ENCODE results near the gene AGR3. TPM values are rescaled to one million over a fixed set of nuclear protein-coding genes. Genes with fewer than 3 reads are reported as not detected.

AGR3 gene
- total RNA-seq, 1 donor from 2014 or later: not detected

- Histone ChIP-seq H2AFZ (ENCODE audit: low read depth, low read length) (no peak overlapping the region), H3K79me2 (ENCODE audit: insufficient read depth, low read length) (no peaks in the 10 kb centered on the region), H3K4me2 (ENCODE audit: low read length) (no peak overlapping the region), H3K4me1 (ENCODE audit: insufficient read depth, low read length) (peaks cover 17% of the 10 kb centered on the region), H3K27me3 (ENCODE audit: insufficient read depth, low read length) (no peaks in the 10 kb centered on the region), H3K27ac (ENCODE audit: low read depth, low read length) (no peak overlapping the region), H3K36me3 (ENCODE audit: insufficient read depth, low read length) (no peaks in the 10 kb centered on the region), H3K9ac (ENCODE audit: low read length) (no peak overlapping the region), H4K20me1 (ENCODE audit: insufficient read depth, low read length) (no peaks in the 10 kb centered on the region), H3K9me3 (ENCODE audit: insufficient read depth, low read depth, low read length) (no peaks in the 10 kb centered on the region), H3K4me3 (ENCODE audit: insufficient read depth, low read depth, low read length) (no peak overlapping the region)
- H3K9me3 Mint-ChIP-seq (ENCODE audit: unreplicated experiment): peaks cover 2% of the 10 kb centered on the region
- H3K27me3 Mint-ChIP-seq (ENCODE audit: low read depth, unreplicated experiment): no peaks in the 10 kb centered on the region
- FAIRE-seq (no peak), DNase-seq (ENCODE audit: low read depth) (no peak)
- H3K4me3 Mint-ChIP-seq (ENCODE audit: unreplicated experiment): no peak overlapping the region
- no peaks in the 10 kb centered on the region for H3K36me3 Mint-ChIP-seq (ENCODE audit: low read depth, unreplicated experiment)
- H3K4me1 Mint-ChIP-seq (ENCODE audit: low read depth, unreplicated experiment): peaks cover 35% of the 10 kb centered on the region
- TF ChIP-seq EZH2 (IDR thresholded peaks at IDR 0.05; ENCODE audit: insufficient read depth, low read length): no peak
- TF ChIP-seq, protein P1, sequence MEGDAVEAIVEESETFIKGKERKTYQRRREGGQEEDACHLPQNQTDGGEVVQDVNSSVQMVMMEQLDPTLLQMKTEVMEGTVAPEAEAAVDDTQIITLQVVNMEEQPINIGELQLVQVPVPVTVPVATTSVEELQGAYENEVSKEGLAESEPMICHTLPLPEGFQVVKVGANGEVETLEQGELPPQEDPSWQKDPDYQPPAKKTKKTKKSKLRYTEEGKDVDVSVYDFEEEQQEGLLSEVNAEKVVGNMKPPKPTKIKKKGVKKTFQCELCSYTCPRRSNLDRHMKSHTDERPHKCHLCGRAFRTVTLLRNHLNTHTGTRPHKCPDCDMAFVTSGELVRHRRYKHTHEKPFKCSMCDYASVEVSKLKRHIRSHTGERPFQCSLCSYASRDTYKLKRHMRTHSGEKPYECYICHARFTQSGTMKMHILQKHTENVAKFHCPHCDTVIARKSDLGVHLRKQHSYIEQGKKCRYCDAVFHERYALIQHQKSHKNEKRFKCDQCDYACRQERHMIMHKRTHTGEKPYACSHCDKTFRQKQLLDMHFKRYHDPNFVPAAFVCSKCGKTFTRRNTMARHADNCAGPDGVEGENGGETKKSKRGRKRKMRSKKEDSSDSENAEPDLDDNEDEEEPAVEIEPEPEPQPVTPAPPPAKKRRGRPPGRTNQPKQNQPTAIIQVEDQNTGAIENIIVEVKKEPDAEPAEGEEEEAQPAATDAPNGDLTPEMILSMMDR (IDR thresholded peaks at IDR 0.05; ENCODE audit: insufficient read depth, low read depth, low read length): no peak
- peak overlapping the region; percentile 76 for H3K27ac Mint-ChIP-seq (ENCODE audit: unreplicated experiment)
Measured at GRCh38 chr7:16914771-16915170, 33.0 kb upstream of the AGR3 start.

DNA sequence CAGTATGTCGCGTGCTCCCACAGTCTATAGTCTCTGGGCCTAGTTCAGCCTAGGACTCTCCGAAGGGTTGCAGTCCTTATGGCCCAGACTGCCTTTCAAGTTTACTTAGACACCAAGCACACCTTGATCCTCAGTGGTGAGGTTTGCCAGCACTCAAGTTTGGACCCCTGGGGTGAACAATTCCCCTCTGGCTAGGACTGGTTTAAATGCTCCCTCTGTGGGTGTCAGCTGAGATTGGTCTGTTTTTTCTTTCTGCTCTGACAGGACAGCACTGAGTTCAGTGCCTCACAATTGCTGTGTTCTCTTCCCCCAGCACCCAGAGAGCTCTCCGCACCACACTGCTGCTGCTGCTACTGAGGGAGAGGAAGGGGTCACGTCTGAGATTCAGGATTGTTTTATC, 31.9 kb upstream of the AGR3 start:
- Histone ChIP-seq H3K9ac (ENCODE audit: low read length) (no peak overlapping the region), H2AFZ (ENCODE audit: low read depth, low read length) (no peak overlapping the region), H3K79me2 (ENCODE audit: insufficient read depth, low read length) (no peaks in the 10 kb centered on the region), H3K27me3 (ENCODE audit: insufficient read depth, low read length) (no peaks in the 10 kb centered on the region), H3K4me1 (ENCODE audit: insufficient read depth, low read length) (peaks cover 17% of the 10 kb centered on the region), H3K9me3 (ENCODE audit: insufficient read depth, low read depth, low read length) (no peaks in the 10 kb centered on the region), H3K4me3 (ENCODE audit: insufficient read depth, low read depth, low read length) (no peak overlapping the region), H3K4me2 (ENCODE audit: low read length) (no peak overlapping the region), H3K27ac (ENCODE audit: low read depth, low read length) (no peak overlapping the region), H4K20me1 (ENCODE audit: insufficient read depth, low read length) (no peaks in the 10 kb centered on the region), H3K36me3 (ENCODE audit: insufficient read depth, low read length) (no peaks in the 10 kb centered on the region)
- peaks cover 2% of the 10 kb centered on the region for H3K9me3 Mint-ChIP-seq (ENCODE audit: unreplicated experiment)
- TF ChIP-seq, protein P1 (IDR thresholded peaks at IDR 0.05; ENCODE audit: insufficient read depth, low read depth, low read length): no peak
- no peak for TF ChIP-seq EZH2 (IDR thresholded peaks at IDR 0.05; ENCODE audit: insufficient read depth, low read length)
- no peak overlapping the region for H3K27ac Mint-ChIP-seq (ENCODE audit: unreplicated experiment)
- H3K4me1 Mint-ChIP-seq (ENCODE audit: low read depth, unreplicated experiment): peaks cover 34% of the 10 kb centered on the region
- H3K36me3 Mint-ChIP-seq (ENCODE audit: low read depth, unreplicated experiment): no peaks in the 10 kb centered on the region
- H3K27me3 Mint-ChIP-seq (ENCODE audit: low read depth, unreplicated experiment): no peaks in the 10 kb centered on the region
- DNase-seq (ENCODE audit: low read depth): no peak
- no peak for FAIRE-seq
- no peak overlapping the region for H3K4me3 Mint-ChIP-seq (ENCODE audit: unreplicated experiment)

DNA sequence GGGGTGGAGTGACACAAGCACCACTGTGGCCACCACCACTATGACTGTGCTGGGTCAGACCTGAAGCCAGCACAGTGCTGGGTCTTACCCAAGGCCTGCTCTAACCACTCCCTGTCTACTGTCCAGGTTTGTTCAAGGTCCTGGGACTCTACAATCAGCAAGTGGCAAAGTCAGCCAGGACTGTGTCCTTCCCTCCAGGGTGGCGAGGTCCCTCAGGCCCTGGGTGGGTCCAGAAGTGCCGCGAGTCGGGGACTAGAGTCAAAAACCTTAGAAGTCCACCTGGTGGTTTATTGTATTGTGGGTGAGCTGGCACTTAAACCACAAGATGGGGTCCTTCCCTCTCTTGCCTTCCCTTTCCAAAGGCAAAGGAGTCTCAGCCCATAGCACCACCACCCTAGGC, 30.8 kb upstream of the AGR3 start:
- peaks cover 30% of the 10 kb centered on the region for H3K4me1 Mint-ChIP-seq (ENCODE audit: low read depth, unreplicated experiment)

More for the DNA sequence above, 30.8 kb upstream of the AGR3 start:
- Histone ChIP-seq H3K9me3 (ENCODE audit: insufficient read depth, low read depth, low read length) (no peaks in the 10 kb centered on the region), H3K9ac (ENCODE audit: low read length) (no peak overlapping the region), H3K36me3 (ENCODE audit: insufficient read depth, low read length) (no peaks in the 10 kb centered on the region), H3K79me2 (ENCODE audit: insufficient read depth, low read length) (no peaks in the 10 kb centered on the region), H3K27ac (ENCODE audit: low read depth, low read length) (no peak overlapping the region), H4K20me1 (ENCODE audit: insufficient read depth, low read length) (no peaks in the 10 kb centered on the region), H3K4me2 (ENCODE audit: low read length) (no peak overlapping the region), H3K4me1 (ENCODE audit: insufficient read depth, low read length) (peaks cover 17% of the 10 kb centered on the region), H2AFZ (ENCODE audit: low read depth, low read length) (no peak overlapping the region), H3K4me3 (ENCODE audit: insufficient read depth, low read depth, low read length) (no peak overlapping the region), H3K27me3 (ENCODE audit: insufficient read depth, low read length) (no peaks in the 10 kb centered on the region)
- TF ChIP-seq EZH2 (IDR thresholded peaks at IDR 0.05; ENCODE audit: insufficient read depth, low read length): no peak
- no peak overlapping the region for H3K4me3 Mint-ChIP-seq (ENCODE audit: unreplicated experiment)
- H3K27me3 Mint-ChIP-seq (ENCODE audit: low read depth, unreplicated experiment): no peaks in the 10 kb centered on the region
- H3K9me3 Mint-ChIP-seq (ENCODE audit: unreplicated experiment): peaks cover 2% of the 10 kb centered on the region
- no peak for FAIRE-seq
- H3K36me3 Mint-ChIP-seq (ENCODE audit: low read depth, unreplicated experiment): no peaks in the 10 kb centered on the region
- H3K27ac Mint-ChIP-seq (ENCODE audit: unreplicated experiment): no peak overlapping the region
- no peak for DNase-seq (ENCODE audit: low read depth)

Data from astrocyte (in vitro differentiated cells and primary cell).